DOHH2 (cell line): ENCODE results near the gene GLP2R.

Source experiments
- H3F3A ChIP-seq: fragments of 200-600 bp; sonication (generic), shearing (Covaris generic); 2 replicates; pipeline ENCODE4 v1.6.0; 2016; ENCODE audit warnings: antibody characterized with exemption, mild to moderate bottlenecking; ENCODE audit not compliant: control insufficient read depth, insufficient read depth
- H3K27ac ChIP-seq: fragments of 200-600 bp; sonication (generic); 2 replicates; pipeline ENCODE4 v1.5.1; 2014; ENCODE audit warnings: low read depth, mild to moderate bottlenecking, low read length, moderate library complexity
- H3K27me3 ChIP-seq: fragments of 200-600 bp; sonication (generic); 2 replicates; pipeline ENCODE4 v1.6.1; 2014; ENCODE audit warnings: mild to moderate bottlenecking, low read length, mixed read lengths; ENCODE audit not compliant: control insufficient read depth
- H3K36me3 ChIP-seq: fragments of 200-600 bp; sonication (generic); 2 replicates; pipeline ENCODE4 v1.6.1; 2014; ENCODE audit warnings: mild to moderate bottlenecking, low read length, moderate library complexity, mixed read lengths; ENCODE audit not compliant: control insufficient read depth
- H3K4me1 ChIP-seq: fragments of 200-600 bp; sonication (generic); 2 replicates; pipeline ENCODE4 v1.6.1; 2014; ENCODE audit warnings: mild to moderate bottlenecking, low read length, mixed read lengths; ENCODE audit not compliant: control insufficient read depth
- H3K4me2 ChIP-seq: fragments of 200-600 bp; sonication (generic); 2 replicates; pipeline ENCODE4 v1.6.0; 2014; ENCODE audit warnings: mild to moderate bottlenecking, low read length, moderate library complexity
- H3K4me3 ChIP-seq: fragments of 200-600 bp; sonication (generic); 2 replicates; pipeline ENCODE4 v1.5.1; 2014; ENCODE audit warnings: mild to moderate bottlenecking, low read length, mixed read lengths
- H3K79me2 ChIP-seq: fragments of 200-600 bp; sonication (generic); 2 replicates; pipeline ENCODE4 v1.6.1; 2014; ENCODE audit warnings: mild to moderate bottlenecking, low read length, mixed read lengths; ENCODE audit not compliant: control insufficient read depth
- H3K9me2 ChIP-seq: fragments of 200-600 bp; sonication (generic); replicated peaks from 2 replicates; pipeline ENCODE4 v1.6.1; 2014; ENCODE audit warnings: mild to moderate bottlenecking, low read length, mixed read lengths; ENCODE audit not compliant: control insufficient read depth
- H3K9me3 ChIP-seq: fragments of 200-600 bp; sonication (generic); 2 replicates; pipeline ENCODE4 v1.6.1; 2014; ENCODE audit warnings: antibody characterized with exemption, low read length, mixed read lengths; ENCODE audit not compliant: control insufficient read depth, insufficient read depth
- H4K20me1 ChIP-seq: fragments of 200-600 bp; sonication (generic); 2 replicates; pipeline ENCODE4 v1.6.0; 2014; ENCODE audit warnings: low read depth, mild to moderate bottlenecking, antibody characterized with exemption, low read length, moderate library complexity; ENCODE audit not compliant: control insufficient read depth, insufficient read depth
- CTCF ChIP-seq: fragments of 200-600 bp; sonication (generic); IDR thresholded peaks from one replicate; pipeline ENCODE4 v1.5.1; 2014; ENCODE audit warnings: antibody characterized with exemption, mild to moderate bottlenecking, low read depth, low read length; ENCODE audit not compliant: poor library complexity, severe bottlenecking
- EZH2phosphoT487 ChIP-seq: fragments of 200-600 bp; sonication (generic); IDR thresholded peaks from 2 replicates; pipeline ENCODE4 v1.6.1; 2017; ENCODE audit warnings: borderline replicate concordance, mild to moderate bottlenecking, antibody characterized with exemption, low read length, moderate library complexity, mixed read lengths

The GLP2R gene

GRCh38 chr17:9897372-9897968 lies 71.7 kb downstream of the GLP2R start:
- H4K20me1 ChIP-seq: no peaks in the 10 kb centered on the region
- no peaks in the 10 kb centered on the region for H3K9me3 ChIP-seq
- no peaks in the 10 kb centered on the region for H3K27me3 ChIP-seq
- H3K27ac ChIP-seq: no peak overlapping the region
- H3K36me3 ChIP-seq: no peaks in the 10 kb centered on the region
- no peaks in the 10 kb centered on the region for H3F3A ChIP-seq
- no peaks in the 10 kb centered on the region for H3K4me1 ChIP-seq
- H3K4me3 ChIP-seq: no peak overlapping the region
- no peak overlapping the region for H3K4me2 ChIP-seq
- H3K9me2 ChIP-seq: no peaks in the 10 kb centered on the region
- TF ChIP-seq CTCF (no peak), EZH2phosphoT487 (no peak)
- no peaks in the 10 kb centered on the region for H3K79me2 ChIP-seq

GRCh38 chr17:9898812-9899211 lies 73.1 kb downstream of the GLP2R start:
- no peaks in the 10 kb centered on the region for H4K20me1 ChIP-seq
- no peaks in the 10 kb centered on the region for H3K27me3 ChIP-seq
- H3K4me3 ChIP-seq: no peak overlapping the region
- no peaks in the 10 kb centered on the region for H3K9me2 ChIP-seq
- H3K36me3 ChIP-seq: no peaks in the 10 kb centered on the region
- no peak for TF ChIP-seq EZH2phosphoT487
- TF ChIP-seq CTCF: no peak
- no peaks in the 10 kb centered on the region for H3K79me2 ChIP-seq
- H3K4me1 ChIP-seq: no peaks in the 10 kb centered on the region
- no peaks in the 10 kb centered on the region for H3F3A ChIP-seq
- H3K27ac ChIP-seq: no peak overlapping the region
- no peaks in the 10 kb centered on the region for H3K9me3 ChIP-seq
- no peak overlapping the region for H3K4me2 ChIP-seq

GRCh38 chr17:9899280-9900043 lies 73.7 kb downstream of the GLP2R start:
- H4K20me1 ChIP-seq: no peaks in the 10 kb centered on the region
- no peaks in the 10 kb centered on the region for H3K9me2 ChIP-seq
- H3K79me2 ChIP-seq: no peaks in the 10 kb centered on the region
- H3K4me3 ChIP-seq: no peak overlapping the region
- H3K9me3 ChIP-seq: no peaks in the 10 kb centered on the region
- TF ChIP-seq CTCF: no peak
- no peak for TF ChIP-seq EZH2phosphoT487
- H3K27me3 ChIP-seq: no peaks in the 10 kb centered on the region
- H3K36me3 ChIP-seq: no peaks in the 10 kb centered on the region
- no peak overlapping the region for H3K4me2 ChIP-seq
- H3K4me1 ChIP-seq: no peaks in the 10 kb centered on the region
- H3F3A ChIP-seq: no peaks in the 10 kb centered on the region
- H3K27ac ChIP-seq: no peak overlapping the region
